ENCODE results near the gene HNRNPLL. TPM values are rescaled to one million over a fixed set of nuclear protein-coding genes. Genes with fewer than 3 reads are reported as not detected.

The HNRNPLL gene
- total RNA-seq, 4 donors from 2014 or later = 20.5 to 37.9 (median 26.8) TPM

DNA sequence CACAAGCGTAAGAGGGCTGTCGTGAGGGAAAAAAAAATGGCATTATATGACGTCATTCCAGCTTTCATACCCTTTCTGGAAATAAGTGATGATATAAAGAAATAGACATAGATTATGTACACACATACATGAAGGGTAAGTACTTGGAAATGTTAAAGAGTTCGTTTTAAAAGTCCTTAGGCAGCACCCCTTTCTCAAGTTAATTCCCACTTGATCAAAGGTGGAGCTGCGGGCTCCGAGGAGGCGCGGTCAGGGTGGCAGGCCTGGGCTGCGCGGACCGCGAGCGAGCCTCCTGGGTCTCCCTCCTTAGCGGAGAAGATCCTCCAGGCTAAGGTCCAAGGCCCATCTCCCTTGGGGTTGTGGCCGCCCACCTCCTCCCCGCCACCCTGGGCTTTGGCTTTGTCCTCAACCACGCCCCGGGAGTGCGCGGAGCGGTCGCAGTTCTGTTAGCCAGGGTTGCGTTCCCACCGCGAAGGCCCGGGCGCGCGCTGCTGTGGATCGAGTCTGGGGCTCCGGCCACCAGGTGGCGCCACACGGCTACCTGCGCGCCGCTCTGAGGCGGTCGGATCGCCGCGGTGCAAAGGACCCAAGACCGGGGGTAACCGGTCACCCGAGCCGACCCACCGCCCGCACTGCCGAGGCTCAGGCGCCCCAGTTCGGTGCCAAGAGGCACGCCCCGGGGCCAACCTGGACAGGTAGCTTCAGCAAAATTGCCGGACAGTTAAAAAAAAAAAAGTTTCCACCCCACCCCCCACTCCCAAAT, 66.8 kb downstream of the HNRNPLL start:
- WGBS, 2 donors = 3 to 6% methylated on average over 29 to 42 of the region's 53 CpGs
- H3K4me3 ChIP-seq (ENCODE audit: low read depth, poor library complexity, severe bottlenecking) = no peak overlapping the region
- TF ChIP-seq, protein P1, sequence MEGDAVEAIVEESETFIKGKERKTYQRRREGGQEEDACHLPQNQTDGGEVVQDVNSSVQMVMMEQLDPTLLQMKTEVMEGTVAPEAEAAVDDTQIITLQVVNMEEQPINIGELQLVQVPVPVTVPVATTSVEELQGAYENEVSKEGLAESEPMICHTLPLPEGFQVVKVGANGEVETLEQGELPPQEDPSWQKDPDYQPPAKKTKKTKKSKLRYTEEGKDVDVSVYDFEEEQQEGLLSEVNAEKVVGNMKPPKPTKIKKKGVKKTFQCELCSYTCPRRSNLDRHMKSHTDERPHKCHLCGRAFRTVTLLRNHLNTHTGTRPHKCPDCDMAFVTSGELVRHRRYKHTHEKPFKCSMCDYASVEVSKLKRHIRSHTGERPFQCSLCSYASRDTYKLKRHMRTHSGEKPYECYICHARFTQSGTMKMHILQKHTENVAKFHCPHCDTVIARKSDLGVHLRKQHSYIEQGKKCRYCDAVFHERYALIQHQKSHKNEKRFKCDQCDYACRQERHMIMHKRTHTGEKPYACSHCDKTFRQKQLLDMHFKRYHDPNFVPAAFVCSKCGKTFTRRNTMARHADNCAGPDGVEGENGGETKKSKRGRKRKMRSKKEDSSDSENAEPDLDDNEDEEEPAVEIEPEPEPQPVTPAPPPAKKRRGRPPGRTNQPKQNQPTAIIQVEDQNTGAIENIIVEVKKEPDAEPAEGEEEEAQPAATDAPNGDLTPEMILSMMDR (IDR thresholded peaks at IDR 0.05) = peak in 1 of 3 donors; percentile 79
- TF ChIP-seq POLR2A (IDR thresholded peaks at IDR 0.05) = no peak
- intact Hi-C loops (cut with DNase I; ENCODE audit: low total_unique reads) = no loop called here
- peak; percentile 44 to 97 for DNase-seq (ENCODE audit: low spot score in 2 of 2)

GRCh38 chr2:38535404-38535743, 67.4 kb downstream of the HNRNPLL start:
- 75 to 89% methylated on average over 9 to 11 of the region's 11 CpGs for WGBS, 2 donors
- no peak for TF ChIP-seq POLR2A (IDR thresholded peaks at IDR 0.05)
- no peak for DNase-seq (ENCODE audit: low spot score in 2 of 2)
- intact Hi-C loops (cut with DNase I; ENCODE audit: low total_unique reads) = no loop called here
- H3K4me3 ChIP-seq (ENCODE audit: low read depth, poor library complexity, severe bottlenecking) = no peak overlapping the region

- H3K4me3 ChIP-seq (ENCODE audit: low read depth, poor library complexity, severe bottlenecking) = no peak overlapping the region
- TF ChIP-seq, protein P1 (IDR thresholded peaks at IDR 0.05) = no peak
- TF ChIP-seq POLR2A (IDR thresholded peaks at IDR 0.05) = no peak
- intact Hi-C loops (cut with DNase I; ENCODE audit: low total_unique reads) = no loop called here
- no peak for DNase-seq (ENCODE audit: low spot score in 2 of 2)
- 89 to 94% methylated on average over 13 to 16 of the region's 16 CpGs for WGBS, 2 donors
Observed at GRCh38 chr2:38534746-38535403, 67.9 kb downstream of the HNRNPLL start.

- no peak for DNase-seq (ENCODE audit: low spot score in 2 of 2)
- intact Hi-C loops (cut with DNase I; ENCODE audit: low total_unique reads) = no loop called here
- WGBS, 2 donors = 87 to 89% methylated on average over 10 of the region's 10 CpGs
Observed at GRCh38 chr2:38533757-38534545, 68.8 kb downstream of the HNRNPLL start.

DNA sequence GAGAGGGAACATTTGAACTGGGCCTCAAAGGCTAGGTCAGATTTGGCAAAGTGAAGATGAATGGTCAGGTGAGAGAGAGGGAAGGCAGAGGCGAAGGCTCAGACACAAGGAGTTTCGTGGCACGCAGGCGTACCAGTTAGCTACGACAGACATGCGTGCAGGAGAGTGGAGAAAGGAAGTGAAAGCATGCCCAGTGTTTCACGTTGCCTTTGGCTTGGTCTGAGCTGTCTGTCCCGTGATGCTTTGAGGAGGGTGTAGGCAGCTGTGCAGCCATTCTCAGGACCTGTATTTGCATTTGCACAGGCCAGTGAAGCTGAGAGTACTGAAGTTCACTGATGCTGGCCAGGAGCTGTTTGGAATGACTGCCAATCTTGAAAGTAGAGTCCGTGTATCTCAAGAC, 69.5 kb downstream of the HNRNPLL start:
- H3K4me3 ChIP-seq (ENCODE audit: low read depth, poor library complexity, severe bottlenecking) = no peak overlapping the region
- TF ChIP-seq POLR2A (IDR thresholded peaks at IDR 0.05) = no peak
- TF ChIP-seq, protein P1 (IDR thresholded peaks at IDR 0.05) = no peak
- DNase-seq (ENCODE audit: low spot score in 2 of 2) = no peak
- 70 to 78% methylated on average over 9 of the region's 9 CpGs for WGBS, 2 donors
- intact Hi-C loops (cut with DNase I; ENCODE audit: low total_unique reads) = no loop called here

More at GRCh38 chr2:38533757-38534545, 68.8 kb downstream of the HNRNPLL start:
- no peak overlapping the region for H3K4me3 ChIP-seq (ENCODE audit: low read depth, poor library complexity, severe bottlenecking)
- TF ChIP-seq, protein P1 (IDR thresholded peaks at IDR 0.05) = no peak
- TF ChIP-seq POLR2A (IDR thresholded peaks at IDR 0.05) = no peak

DNA sequence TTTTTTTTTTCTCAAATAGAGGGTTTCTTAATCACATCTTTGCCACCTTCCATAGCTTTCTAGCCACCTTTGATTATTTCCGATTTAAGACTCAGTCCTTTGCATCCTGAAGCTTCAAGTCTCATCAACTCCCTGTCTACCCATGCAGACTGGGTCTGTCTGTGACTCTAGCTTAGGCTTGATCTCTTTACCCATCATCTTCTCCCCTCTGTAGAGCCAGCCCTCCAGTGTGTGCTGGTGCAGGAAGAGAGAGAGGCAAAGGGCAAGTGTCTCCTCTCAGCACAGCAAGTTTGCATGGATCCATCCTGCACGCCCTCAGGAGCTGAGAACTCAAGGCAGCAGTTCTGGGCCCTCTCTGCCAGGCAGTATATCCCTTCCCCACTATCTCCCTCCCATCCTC, 70.4 kb downstream of the HNRNPLL start:
- no peak overlapping the region for H3K4me3 ChIP-seq (ENCODE audit: low read depth, poor library complexity, severe bottlenecking)
- 83 to 93% methylated on average over 2 of the region's 2 CpGs for WGBS, 2 donors
- intact Hi-C loops (cut with DNase I; ENCODE audit: low total_unique reads) = no loop called here
- no peak for DNase-seq (ENCODE audit: low spot score in 2 of 2)
- TF ChIP-seq POLR2A (IDR thresholded peaks at IDR 0.05) = no peak
- TF ChIP-seq, protein P1 (IDR thresholded peaks at IDR 0.05) = no peak
